GM21381 (cell line): ENCODE results near the gene TMEM91.
"Not testable (repeated sequence)": the region's sequence is repeated elsewhere in the genome, so short reads cannot be mapped to it uniquely, and the experiment has no call there.

ENCODE experiments used
- ATAC-seq: cut with Tn5 transposase; IDR thresholded peaks from one replicate; pipeline ENCODE4 v1.9.1; 2021; ENCODE audit warnings: mild to moderate bottlenecking, moderate library complexity; ENCODE audit not compliant: unreplicated experiment

The TMEM91 gene

GRCh38 chr19:41352609-41353465, 23.5 kb upstream of the TMEM91 start:
- no peak for ATAC-seq

- peak; percentile 38 for ATAC-seq
Measured at GRCh38 chr19:41353466-41354342, 22.6 kb upstream of the TMEM91 start, which contains the start of gene TGFB1. Gene TGFB1, minus strand, starts transcription at chr19:41353922. Its CDS starts 878 bp downstream, at chr19:41353044.

GRCh38 chr19:41354343-41354953, 21.9 kb upstream of the TMEM91 start:
- ATAC-seq: no peak

- no peak for ATAC-seq
Measured at GRCh38 chr19:41355035-41355434, 21.3 kb upstream of the TMEM91 start.

- ATAC-seq: no peak
Measured at GRCh38 chr19:41355802-41356201, 20.5 kb upstream of the TMEM91 start.

- no peak for ATAC-seq
Measured at GRCh38 chr19:41356984-41357739, 19.2 kb upstream of the TMEM91 start.

- no peak for ATAC-seq
Measured at GRCh38 chr19:41357746-41358145, 18.6 kb upstream of the TMEM91 start.

- ATAC-seq: no peak
Measured at GRCh38 chr19:41359741-41360140, 16.6 kb upstream of the TMEM91 start.

GRCh38 chr19:41362143-41362847, 14.0 kb upstream of the TMEM91 start:
- no peak for ATAC-seq

GRCh38 chr19:41363371-41363752, 13.0 kb upstream of the TMEM91 start:
- no peak for ATAC-seq

GRCh38 chr19:41363753-41364523, 12.4 kb upstream of the TMEM91 start, which contains the start of gene B9D2:
Gene B9D2, minus strand, starts transcription at chr19:41364149. Its CDS starts 630 bp downstream, at chr19:41363519.
- ATAC-seq: peak; percentile 86

GRCh38 chr19:41364524-41365391, 11.6 kb upstream of the TMEM91 start:
- ATAC-seq: no peak

GRCh38 chr19:41366089-41366488, 10.2 kb upstream of the TMEM91 start:
- ATAC-seq: no peak

GRCh38 chr19:41367848-41368301, 8.5 kb upstream of the TMEM91 start:
- ATAC-seq: no peak

- no peak for ATAC-seq
Measured at GRCh38 chr19:41369769-41370168, 6.6 kb upstream of the TMEM91 start.

GRCh38 chr19:41371119-41371518, 5.2 kb upstream of the TMEM91 start:
- not testable (repeated sequence) for ATAC-seq

- ATAC-seq: no peak
Measured at GRCh38 chr19:41371541-41371940, 4.8 kb upstream of the TMEM91 start.

- no peak for ATAC-seq
Measured at GRCh38 chr19:41372501-41372900, 3.8 kb upstream of the TMEM91 start.
